Measurements from ENCODE around the gene EEA1.

DNA sequence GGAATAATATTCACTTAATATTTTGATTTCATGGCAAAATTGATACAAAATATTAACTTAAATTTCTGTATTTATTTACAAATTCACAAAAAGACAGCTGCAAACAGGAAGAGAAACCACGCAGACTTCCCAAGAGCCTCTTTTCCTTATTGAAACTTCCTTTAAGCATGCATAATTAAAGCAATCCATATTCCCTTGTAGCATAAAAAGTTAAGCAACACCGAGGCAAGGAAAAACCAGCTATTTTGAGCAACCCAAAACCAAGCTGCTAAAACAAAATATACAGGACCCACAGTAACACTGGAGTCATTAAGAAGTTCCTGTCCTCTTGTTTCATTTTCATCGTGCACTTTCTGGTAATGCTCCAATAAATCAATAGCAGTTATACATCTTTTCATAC lies 58.0 kb downstream of the EEA1 start:
- TF ChIP-seq, protein P1, sequence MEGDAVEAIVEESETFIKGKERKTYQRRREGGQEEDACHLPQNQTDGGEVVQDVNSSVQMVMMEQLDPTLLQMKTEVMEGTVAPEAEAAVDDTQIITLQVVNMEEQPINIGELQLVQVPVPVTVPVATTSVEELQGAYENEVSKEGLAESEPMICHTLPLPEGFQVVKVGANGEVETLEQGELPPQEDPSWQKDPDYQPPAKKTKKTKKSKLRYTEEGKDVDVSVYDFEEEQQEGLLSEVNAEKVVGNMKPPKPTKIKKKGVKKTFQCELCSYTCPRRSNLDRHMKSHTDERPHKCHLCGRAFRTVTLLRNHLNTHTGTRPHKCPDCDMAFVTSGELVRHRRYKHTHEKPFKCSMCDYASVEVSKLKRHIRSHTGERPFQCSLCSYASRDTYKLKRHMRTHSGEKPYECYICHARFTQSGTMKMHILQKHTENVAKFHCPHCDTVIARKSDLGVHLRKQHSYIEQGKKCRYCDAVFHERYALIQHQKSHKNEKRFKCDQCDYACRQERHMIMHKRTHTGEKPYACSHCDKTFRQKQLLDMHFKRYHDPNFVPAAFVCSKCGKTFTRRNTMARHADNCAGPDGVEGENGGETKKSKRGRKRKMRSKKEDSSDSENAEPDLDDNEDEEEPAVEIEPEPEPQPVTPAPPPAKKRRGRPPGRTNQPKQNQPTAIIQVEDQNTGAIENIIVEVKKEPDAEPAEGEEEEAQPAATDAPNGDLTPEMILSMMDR (IDR thresholded peaks at IDR 0.05 in 4 of 5, conservative IDR thresholded peaks at IDR 0.05 in 1 of 5), result no peak
- TF ChIP-seq POLR2A (IDR thresholded peaks at IDR 0.05), result no peak

Data from gastrocnemius medialis (tissue), 4 donors.